Right renal pelvis (tissue), 4 donors: ENCODE measurements around the gene TTC7B. TPM values are rescaled to one million over a fixed set of nuclear protein-coding genes. Genes with fewer than 3 reads are reported as not detected.
A peak's percentile ranks its signal among the peaks of the same experiment; 100 is the strongest.
"Not testable (repeated sequence)": the region's sequence is repeated elsewhere in the genome, so short reads cannot be mapped to it uniquely, and the experiment has no call there.

Experiments
- DNase-seq, 4 donors: peaks; one replicate each; pipeline ENCODE4 v3.0.0-alpha.2; 2013; ENCODE audit warnings: low read depth in 4 of 4, low spot score in 3 of 4, missing footprints in 1 of 4
- polyA plus RNA-seq, 4 donors: library from polyadenylated mRNA; unstranded; fragments of 120-200 nt; gene quantifications; one replicate each; pipeline ENCODE4 v1.2.1, GENCODE V29; 2013; ENCODE audit not compliant: insufficient read length in 4 of 4

Gene TTC7B
- polyA plus RNA-seq = 10 to 100 TPM; 45.5 to 56.3 (median 47.5) TPM

GRCh38 chr14:90815822-90816662 lies at the start of gene TTC7B:
TTC7B (minus strand) TSS chr14:90816430; CDS start chr14:90816295, 135 bp downstream.
- DNase-seq = no peak

- no peak for DNase-seq
Measured at GRCh38 chr14:90864741-90865140, 48.5 kb upstream of the TTC7B start.

DNA sequence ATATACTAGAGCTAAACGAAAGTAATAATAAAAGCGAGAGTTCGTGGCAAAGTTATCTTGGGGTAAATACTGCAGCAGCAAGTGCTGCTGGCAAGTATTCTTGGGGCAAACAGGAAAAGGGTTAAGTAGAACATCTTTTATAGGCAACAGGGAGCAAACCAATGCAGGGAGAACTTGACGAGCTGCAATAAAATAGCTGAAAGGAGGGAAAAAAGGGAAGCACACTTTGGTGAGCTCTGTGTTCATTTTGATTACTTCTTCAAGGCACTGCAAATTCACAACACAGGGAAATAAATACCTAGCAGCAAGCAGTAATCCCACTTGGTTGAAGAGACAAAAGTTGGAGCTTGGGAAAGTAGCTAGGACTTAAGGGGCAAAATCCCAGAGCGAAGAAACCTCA lies 42.3 kb upstream of the TTC7B start:
- no peak for DNase-seq

DNA sequence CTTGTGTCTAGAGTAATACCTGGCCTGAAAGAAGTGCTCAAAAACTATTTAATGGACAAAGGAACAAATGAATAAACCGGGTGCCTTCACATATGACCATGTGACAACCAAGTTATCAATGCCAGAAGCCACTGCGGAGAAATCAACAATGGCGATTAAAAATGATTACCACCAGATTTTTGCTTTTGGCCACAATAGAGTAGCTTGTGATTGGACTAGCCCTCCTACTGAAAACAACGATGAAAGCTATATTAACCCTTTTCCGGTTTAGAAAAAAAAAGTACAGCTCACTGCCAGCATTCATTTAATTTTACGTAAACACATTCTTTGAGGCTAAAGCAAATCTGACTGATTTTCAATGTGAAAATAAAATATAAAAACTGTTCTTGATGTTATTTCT lies 41.6 kb upstream of the TTC7B start:
- DNase-seq = no peak

DNA sequence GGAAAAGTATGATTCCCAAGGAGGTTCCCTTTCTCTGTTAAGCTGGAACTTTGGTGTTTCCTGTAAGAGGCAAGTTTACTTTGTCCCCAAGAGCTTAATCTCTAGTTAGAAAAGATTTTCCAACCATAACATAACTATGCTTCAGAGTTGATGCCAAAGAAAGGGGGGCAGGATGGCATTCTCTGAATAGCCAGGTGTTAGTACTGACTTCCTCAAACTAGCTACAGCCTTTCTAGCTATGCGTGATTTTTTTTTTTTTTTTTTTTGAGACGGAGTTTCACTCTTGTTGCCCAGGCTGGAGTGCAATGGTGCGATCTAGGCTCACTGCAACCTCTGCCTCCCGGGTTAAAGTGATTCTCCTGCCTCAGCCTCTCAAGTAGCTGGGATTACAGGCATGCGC lies 39.9 kb upstream of the TTC7B start:
- DNase-seq = not testable (repeated sequence)

DNA sequence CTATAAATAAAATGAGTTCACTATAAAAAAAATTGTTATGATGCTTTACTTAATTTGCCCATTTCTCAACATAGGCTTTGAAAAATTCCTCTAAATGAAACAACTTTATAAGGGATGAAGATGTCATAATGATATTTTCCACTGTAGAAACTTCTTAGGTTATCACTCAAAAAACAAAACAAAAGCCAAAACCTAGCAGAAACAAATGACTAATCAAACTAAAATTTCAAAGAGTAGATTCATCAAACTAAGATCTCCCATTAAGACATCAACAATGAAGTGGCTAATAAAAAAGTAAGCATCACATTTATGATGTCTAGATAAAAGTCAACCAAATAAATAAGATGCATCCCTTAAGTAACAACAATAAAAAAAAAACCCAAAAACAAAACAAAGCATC lies 36.9 kb upstream of the TTC7B start:
- DNase-seq = no peak

DNA sequence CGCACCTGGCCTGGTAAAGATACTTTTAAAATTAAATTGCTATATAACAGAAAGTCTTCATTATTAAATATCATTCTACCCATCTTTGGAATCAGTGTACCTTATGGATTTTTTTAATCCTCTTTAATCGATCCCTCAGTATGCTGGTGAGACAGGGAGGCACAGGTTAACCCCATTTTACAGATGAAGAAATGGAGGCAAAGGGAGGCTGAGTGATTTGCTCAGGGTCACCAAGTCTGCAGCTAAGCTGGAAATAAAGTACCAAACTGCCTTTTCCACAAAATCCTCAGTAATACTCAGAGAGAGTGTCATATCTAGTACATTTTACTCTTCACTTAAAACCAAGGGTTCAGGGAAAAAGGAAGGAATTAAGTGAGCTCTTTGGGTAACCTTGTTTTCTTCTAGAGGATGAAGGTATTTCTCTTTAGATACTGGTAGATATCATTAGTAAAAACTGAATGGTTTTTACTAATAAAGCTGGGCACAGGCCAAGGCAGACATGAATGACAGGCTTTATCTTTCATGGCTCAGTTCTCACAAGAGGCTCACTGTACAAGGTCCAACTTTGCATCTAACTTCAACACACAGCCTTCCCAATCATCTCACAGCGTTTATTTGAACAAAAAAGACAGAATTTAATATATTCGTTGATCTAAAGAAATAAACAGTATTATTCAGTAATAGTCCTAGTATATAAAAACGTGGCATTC lies 35.3 kb upstream of the TTC7B start:
- no peak for DNase-seq

GRCh38 chr14:90850487-90850886 lies 34.3 kb upstream of the TTC7B start:
- DNase-seq = peak in 1 of 4 donors; percentile 29

- no peak for DNase-seq
Measured at GRCh38 chr14:90849787-90850444, 33.7 kb upstream of the TTC7B start.

DNA sequence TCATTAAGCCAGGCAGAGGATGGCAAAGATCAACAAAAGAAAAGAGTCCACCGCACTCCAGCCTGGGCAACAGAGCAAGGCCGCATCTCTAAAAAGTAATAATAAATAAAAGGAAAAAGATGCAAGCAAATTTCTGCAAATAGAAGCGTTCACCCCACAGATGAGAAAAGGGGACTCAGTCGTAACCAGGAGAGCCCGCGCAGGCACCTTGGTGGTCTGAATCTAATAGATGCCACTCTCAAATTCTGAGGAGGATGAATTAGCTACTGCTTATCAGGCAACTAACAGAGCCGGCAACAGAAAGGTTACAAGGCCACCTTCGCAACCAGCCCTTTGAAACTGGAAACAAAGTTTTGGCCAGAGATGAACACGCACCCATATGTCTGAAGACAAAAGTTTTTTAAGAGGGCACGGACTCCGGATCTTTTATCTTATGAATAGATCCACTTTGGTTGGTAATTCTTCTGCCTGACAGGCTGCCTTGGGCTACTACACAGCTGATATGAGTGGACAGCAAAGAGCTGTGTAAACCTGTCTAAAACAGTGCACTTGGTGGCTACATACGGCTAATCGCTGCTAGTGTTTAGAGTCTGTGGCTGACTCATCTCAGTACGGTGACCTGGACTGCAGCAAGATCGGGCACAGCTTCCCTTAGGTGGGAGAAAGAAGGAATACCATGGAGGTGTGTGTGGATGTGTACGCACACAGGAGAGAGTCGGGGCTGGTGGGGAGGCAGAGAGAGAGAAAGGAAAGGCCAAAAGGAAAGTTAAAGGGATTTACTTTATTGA lies 32.9 kb upstream of the TTC7B start:
- no peak for DNase-seq

DNA sequence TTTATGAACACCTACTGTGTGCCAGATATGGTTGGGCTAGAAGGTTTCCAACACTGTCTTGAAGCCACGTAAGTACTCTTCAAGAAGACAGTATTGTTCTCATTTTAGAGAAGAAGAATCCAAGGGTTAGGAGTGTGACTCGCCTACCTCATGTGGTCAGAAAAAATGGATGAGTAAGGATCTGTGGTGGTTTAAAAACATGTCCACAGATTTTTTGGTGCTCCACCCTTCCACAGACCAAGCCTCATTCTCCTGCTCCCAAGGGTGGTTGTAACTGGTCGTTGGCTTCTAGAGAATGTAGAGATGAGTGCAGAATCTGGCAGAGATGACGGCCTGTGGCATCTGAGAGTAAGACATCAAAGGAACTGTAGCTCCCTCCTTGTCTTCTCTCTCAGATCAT lies 30.3 kb upstream of the TTC7B start:
- no peak for DNase-seq

DNA sequence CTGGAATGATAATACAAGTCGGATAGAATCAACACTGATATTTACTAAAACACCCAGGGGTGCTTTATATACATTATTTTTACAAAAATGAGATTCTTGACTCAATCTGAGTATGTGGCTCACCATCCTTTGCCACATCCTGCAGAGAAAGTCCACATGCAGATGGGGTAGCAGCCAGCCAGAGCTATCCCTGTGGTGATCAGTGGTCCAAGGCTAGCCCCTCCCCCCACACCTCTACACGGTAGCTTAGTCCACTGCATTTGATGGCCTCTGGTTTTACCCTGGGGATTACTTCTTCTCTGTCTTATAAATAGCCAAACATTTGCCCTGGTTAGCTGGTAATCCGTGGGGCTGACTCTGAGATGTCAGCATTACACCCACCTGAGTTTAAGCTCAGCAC lies 28.1 kb upstream of the TTC7B start:
- no peak for DNase-seq

GRCh38 chr14:90842726-90843125 lies 26.5 kb upstream of the TTC7B start:
- no peak for DNase-seq

- not testable (repeated sequence) for DNase-seq
Measured at GRCh38 chr14:90840667-90841066, 24.4 kb upstream of the TTC7B start.

DNA sequence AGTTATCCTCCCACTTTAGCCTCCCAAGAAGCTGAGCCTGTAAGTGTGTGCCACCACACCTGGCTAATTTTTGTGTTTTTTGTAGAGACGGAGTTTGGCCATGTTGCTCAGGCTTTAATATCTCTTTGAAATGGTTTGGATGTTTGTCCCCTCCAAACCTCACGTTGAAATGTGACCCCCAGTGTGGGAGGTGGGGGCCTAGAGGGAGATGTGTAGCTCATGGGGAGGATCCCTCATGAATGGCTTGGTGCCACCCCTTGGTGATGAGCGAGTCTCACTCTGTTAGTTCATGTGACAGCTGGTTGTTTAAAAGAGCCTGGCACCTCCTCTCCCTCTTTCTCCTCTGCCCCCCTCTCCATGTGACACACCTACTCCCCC lies 23.6 kb upstream of the TTC7B start:
- DNase-seq = no peak

GRCh38 chr14:90839024-90839888 lies 23.0 kb upstream of the TTC7B start:
- no peak for DNase-seq

DNA sequence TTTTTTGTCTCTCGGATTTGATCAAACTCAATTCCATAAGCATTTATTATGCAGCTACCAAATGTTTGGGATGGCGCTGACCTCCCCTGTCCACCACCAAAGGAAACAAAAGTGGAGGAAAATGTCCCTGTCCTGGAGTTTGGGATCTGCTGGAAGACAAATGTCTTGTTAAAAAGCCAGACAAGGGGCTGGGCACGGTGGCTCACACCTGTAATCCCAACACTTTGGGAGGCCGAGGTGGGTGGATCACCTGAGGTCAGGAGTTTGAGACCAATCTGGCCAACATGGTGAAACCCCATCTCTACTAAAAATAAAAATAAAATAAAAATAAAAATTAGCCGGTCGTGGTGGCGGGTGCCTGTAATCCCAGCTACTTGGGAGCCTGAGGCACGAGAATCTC lies 22.3 kb upstream of the TTC7B start:
- not testable (repeated sequence) for DNase-seq

DNA sequence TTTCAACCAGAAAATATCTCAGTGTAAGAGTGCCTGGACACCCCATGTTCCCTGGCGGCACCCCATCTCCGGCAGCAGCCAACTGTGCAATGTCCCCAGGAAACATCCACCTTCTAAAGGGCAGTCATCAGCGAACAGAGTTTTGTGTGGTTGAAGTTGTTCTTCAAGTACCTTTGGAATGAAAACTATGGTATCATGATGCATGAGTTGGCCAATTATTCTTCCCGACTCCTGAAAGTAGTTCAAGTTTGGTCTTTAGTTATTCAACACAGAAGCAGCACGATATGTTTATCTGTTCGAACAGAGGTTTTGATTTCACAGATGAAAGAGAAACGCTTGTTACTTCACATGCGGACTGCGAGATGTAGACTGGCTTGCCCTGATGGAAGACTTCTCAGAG lies 21.1 kb upstream of the TTC7B start:
- no peak for DNase-seq

DNA sequence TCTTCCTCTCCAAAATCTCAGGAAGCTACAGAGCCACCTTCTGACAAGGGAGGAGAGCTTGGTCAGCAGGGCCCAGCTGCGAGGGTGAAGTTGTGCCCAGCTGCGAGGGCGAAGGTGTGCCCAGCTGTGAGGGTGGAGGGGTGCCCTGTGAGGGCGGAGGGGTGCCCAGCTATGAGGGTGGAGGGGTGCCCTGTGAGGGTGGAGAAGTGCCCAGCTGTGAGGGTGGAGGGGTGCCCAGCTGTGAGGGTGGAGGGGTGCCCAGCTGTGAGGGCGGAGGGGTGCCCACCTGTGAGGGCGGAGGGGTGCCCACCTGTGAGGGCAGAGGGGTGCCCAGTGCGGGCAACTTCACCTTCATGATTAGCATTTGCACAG lies 20.4 kb upstream of the TTC7B start:
- DNase-seq = no peak

DNA sequence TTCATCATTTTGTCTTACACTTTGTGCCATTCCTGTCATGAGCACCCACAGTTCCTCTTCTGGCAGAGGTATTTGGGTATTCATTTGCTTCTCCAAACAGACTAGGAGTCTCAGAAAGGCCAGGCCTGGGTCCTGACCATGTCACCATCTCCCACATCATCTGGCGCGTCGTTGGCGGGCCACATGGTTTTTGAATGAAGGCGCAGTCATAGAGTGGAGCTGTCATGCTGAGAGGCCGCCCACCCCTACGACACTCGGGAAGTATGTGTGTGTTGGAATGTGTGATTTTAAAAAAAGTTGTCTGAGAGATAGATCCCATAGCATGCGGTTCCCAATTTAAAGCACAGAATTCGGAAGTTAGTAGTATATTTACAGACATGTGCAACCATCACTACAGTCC lies 15.6 kb upstream of the TTC7B start:
- no peak for DNase-seq
